ENCODE results near the gene TP53BP2. TPM values are rescaled to one million over a fixed set of nuclear protein-coding genes. Genes with fewer than 3 reads are reported as not detected.

The TP53BP2 gene
- total and polyA plus RNA-seq, 2 donors (not counting 3 experiments of a cell fraction or from before 2014, with no cell fraction given): 21.9 to 51.9 TPM

GRCh38 chr1:223844787-223845036 lies 1.0 kb downstream of the TP53BP2 start:
- Histone ChIP-seq H3K36me3 (ENCODE audit: control insufficient read depth in 2 of 2, extremely low read depth in 1 of 2, insufficient read depth in 2 of 2, low read length in 2 of 2) (no peaks in the 10 kb centered on the region), H3K4me3 (replicated peaks in 1 of 3; ENCODE audit: insufficient read depth in 1 of 3, low read depth in 1 of 3, low read length in 3 of 3) (peak overlapping the region; percentile 78 to 81 (median 79)), H3K4me1 (ENCODE audit: control insufficient read depth, extremely low read depth, insufficient read depth, low read length) (peaks cover 18% of the 10 kb centered on the region), H3K27me3 (ENCODE audit: control insufficient read depth in 2 of 2, insufficient read depth in 2 of 2, low read length in 2 of 2) (no peaks in the 10 kb centered on the region), H3K79me2 (ENCODE audit: control insufficient read depth, insufficient read depth, low read length) (peaks cover 59% of the 10 kb centered on the region), H3K9me1 (replicated peaks; ENCODE audit: control insufficient read depth, extremely low read depth, insufficient read depth, low read length) (no peaks in the 10 kb centered on the region), H3K9me3 (replicated peaks; ENCODE audit: control insufficient read depth, insufficient read depth, low read length) (no peaks in the 10 kb centered on the region), H4K20me1 (replicated peaks; ENCODE audit: control insufficient read depth, extremely low read depth, insufficient read depth, low read length) (peaks cover 2% of the 10 kb centered on the region), H2AFZ (ENCODE audit: low read depth, low read length) (no peak overlapping the region), H3K4me2 (ENCODE audit: insufficient read depth, low read length) (peak overlapping the region; percentile 80), H3K9ac (replicated peaks; ENCODE audit: extremely low read depth, insufficient read depth, low read length) (peak overlapping the region; percentile 99), H3K27ac (ENCODE audit: insufficient read depth, low read depth, low read length) (peak overlapping the region; percentile 99)
- no peak for TF ChIP-seq POLR2A (IDR thresholded peaks at IDR 0.05; ENCODE audit: low read depth, low read length)
- TF ChIP-seq JUN (IDR thresholded peaks at IDR 0.05; ENCODE audit: borderline replicate concordance, insufficient read depth, insufficient read length, low read depth): no peak
- no peak for TF ChIP-seq GATA2 (IDR thresholded peaks at IDR 0.05; ENCODE audit: insufficient read depth, insufficient read length, low read depth, low read length)
- TF ChIP-seq EZH2 (IDR thresholded peaks at IDR 0.05; ENCODE audit: borderline replicate concordance, low read depth, low read length, severe bottlenecking): no peak
- no peak for TF ChIP-seq FOS (IDR thresholded peaks at IDR 0.05; ENCODE audit: borderline replicate concordance, insufficient read depth, low read length)
- TF ChIP-seq CTCF (IDR thresholded peaks at IDR 0.05; ENCODE audit: extremely low read depth in 1 of 2, insufficient read depth in 1 of 2, low read depth in 1 of 2, low read length in 2 of 2): no peak
- TF ChIP-seq MYC (IDR thresholded peaks at IDR 0.05; ENCODE audit: low read depth, low read length): no peak
- TF ChIP-seq POLR2AphosphoS5 (IDR thresholded peaks at IDR 0.05; ENCODE audit: insufficient read depth, low read depth, low read length): no peak
- TF ChIP-seq MAX (IDR thresholded peaks at IDR 0.05; ENCODE audit: insufficient read depth, insufficient read length): no peak
- dilution Hi-C loops (cut with MboI; ENCODE audit: extremely low pct_ligation_motif_present, low sequenced_read_pairs): no loop called here
- no peak for DNase-seq (ENCODE audit: low read depth, low spot score)
- TSS peak; percentile 47 for BruUV-seq (replicated peaks)
- FAIRE-seq: no peak
- POLR2A ChIA-PET: interaction anchor here (1.6 kb wide), 1 partner anchor 8 kb away, joined by 10 read pairs; no protein-coding TSS in a partner anchor
- intact Hi-C loops (cut with micrococcal nuclease): loop anchor here (1.0 to 10.0 kb wide), 4 partner anchors 8 to 700 kb away; partner anchors contain the start of gene FBXO28
- CTCF ChIA-PET: interaction anchor here (0.9 to 6.5 kb wide), 7 partner anchors 11 to 262 kb away, joined by 3 to 41 read pairs (median 4); no protein-coding TSS in a partner anchor
